HG03095 (cell line): ENCODE data around the gene C11orf16.
A peak's percentile ranks its signal among the peaks of the same experiment; 100 is the strongest.
"Not testable (repeated sequence)": the region's sequence is repeated elsewhere in the genome, so short reads cannot be mapped to it uniquely, and the experiment has no call there.

ENCODE experiments used
- ATAC-seq: cut with Tn5 transposase; IDR thresholded peaks from one replicate; pipeline ENCODE4 v1.9.1; 2021; ENCODE audit warnings: moderate library complexity; ENCODE audit not compliant: unreplicated experiment

C11orf16 gene

GRCh38 chr11:8932564-8933180, at the start of gene C11orf16:
C11orf16 (minus strand) TSS chr11:8932947; CDS start chr11:8932308, 639 bp downstream.
- no peak for ATAC-seq

- no peak for ATAC-seq
Observed at GRCh38 chr11:8980485-8980884, 47.7 kb upstream of the C11orf16 start.

DNA sequence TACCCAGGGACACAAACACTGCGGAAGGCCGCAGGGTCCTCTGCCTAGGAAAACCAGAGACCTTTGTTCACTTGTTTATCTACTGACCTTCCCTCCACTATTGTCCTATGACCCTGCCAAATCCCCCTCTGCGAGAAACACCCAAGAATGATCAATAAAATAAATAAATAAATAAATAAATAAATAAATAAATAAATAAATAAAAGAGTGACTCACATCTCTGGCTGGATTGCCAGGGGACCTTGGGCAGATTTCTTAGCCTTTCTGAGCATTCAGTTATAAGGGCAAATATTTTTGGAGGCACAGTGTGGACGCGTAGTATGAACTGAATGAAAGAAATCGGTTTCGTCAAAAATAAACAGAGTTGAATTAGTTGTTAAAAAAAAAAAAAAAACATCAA, 46.6 kb upstream of the C11orf16 start:
- not testable (repeated sequence) for ATAC-seq

DNA sequence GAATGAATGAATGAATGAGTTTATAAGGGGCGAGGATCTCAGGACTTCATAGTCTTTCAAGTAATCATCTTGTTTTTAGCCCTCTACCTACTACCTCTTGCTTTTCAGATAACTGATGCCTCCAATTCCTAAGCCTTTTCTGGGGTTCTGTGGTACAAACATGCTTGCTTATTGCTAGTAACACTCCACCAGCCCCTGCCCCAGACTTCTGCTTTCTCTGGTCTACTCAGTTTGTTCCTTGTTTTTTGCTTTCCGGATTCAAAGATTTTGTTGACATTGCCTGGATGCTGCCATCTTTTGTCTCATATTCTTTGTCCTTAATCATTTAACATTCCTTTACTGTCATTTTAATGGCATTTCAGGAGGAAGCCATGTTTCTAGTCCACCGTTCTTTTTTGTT, 40.4 kb upstream of the C11orf16 start:
- no peak for ATAC-seq

DNA sequence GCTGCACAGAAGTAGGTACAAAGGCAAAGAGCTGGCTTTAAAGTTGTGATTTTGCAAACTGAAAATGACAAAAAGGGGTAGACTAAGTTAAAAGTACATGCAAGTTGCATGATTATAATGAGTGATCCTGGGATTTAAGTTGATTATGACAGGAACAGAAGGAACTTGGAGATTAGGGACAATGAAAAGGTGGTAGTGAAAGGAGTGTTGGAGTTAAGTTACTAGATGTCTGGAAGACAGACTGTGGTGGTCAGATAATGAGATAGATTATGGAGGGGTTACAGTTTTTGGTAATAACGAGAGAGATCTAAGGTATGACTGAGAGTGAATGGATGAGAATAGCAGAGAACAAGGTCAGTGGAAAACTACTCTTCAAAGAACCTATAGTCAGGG, 39.2 kb upstream of the C11orf16 start:
- ATAC-seq, result no peak

GRCh38 chr11:8971196-8971923, 38.6 kb upstream of the C11orf16 start:
- no peak for ATAC-seq

- no peak for ATAC-seq
Observed at GRCh38 chr11:8967184-8967583, 34.4 kb upstream of the C11orf16 start.

DNA sequence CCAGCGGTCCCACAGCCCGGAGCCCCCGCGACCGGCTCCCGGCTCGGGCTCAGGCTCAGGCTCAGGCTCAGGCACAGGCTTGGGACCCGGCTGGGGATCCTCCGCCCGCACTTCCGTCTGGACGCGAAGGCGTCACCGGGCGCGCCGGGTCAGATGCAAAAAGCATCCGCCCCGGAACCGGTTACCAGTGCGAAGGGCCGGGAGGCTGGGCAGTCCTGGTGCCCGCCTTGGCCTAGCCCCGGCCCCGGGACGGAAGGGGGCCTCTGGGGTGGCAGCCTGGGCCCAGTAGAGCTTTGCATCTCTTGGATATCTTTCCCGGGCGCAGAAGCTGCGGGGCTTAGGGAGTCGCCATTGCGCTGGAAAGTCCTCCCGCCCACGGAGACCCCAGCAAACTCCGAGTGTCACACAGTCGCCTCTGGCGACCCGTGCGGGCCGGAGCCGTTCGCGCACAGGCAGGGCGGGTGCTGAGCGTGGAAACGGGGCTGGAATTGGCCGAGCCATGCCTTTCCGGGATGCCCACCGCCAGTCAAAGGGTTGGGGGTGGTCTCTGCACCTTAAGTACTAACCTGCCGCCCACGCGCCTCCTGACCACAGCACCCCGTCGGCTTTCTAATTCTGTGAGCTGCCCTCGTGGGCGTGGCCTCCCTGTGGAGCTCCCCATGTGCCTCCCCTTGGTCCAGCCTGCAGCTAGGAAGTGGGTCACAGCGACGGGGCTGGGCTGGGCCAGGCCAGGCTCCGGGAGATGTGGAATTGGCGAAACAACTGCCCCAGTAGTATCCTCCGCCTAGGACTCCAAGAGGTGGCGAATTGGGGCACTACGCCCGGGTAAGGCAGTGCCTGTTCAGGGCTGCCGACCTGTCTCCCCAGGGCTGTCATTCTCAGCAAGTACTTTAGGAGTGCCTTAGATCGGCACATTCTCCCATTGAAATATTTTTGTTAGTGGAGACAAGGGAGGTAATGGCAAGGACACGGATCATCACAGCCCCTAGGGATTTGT, 31.9 kb upstream of the C11orf16 start, which contains the start of gene TMEM9B:
Gene TMEM9B (minus strand): TSS at position 119 of the 997 bp plus-strand sequence. CDS start 129 bp downstream, outside the sequence.
- peak; percentile 84 for ATAC-seq

GRCh38 chr11:8963569-8964323, 31.0 kb upstream of the C11orf16 start:
- ATAC-seq, result peak; percentile 52

DNA sequence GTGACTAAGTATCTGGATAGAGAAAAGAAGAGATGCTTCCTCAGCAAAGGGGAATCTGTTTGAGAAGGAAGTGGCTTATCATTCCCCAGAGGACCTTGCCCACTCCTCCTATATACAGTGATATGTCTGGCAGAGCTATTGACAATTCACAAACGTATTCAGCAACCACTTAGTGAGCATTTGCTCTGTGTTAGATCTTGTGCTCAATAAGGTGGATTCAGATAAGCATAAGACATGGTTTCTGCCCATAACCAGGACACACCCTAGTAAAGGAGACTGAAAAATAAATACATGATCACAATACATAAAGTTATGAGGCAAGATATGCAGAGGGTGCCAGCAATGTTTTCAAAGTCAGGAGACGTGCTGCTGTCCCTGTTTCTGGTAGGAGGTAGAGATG, 30.1 kb upstream of the C11orf16 start:
- ATAC-seq, result no peak

GRCh38 chr11:8961401-8961800, 28.7 kb upstream of the C11orf16 start:
- ATAC-seq, result no peak

DNA sequence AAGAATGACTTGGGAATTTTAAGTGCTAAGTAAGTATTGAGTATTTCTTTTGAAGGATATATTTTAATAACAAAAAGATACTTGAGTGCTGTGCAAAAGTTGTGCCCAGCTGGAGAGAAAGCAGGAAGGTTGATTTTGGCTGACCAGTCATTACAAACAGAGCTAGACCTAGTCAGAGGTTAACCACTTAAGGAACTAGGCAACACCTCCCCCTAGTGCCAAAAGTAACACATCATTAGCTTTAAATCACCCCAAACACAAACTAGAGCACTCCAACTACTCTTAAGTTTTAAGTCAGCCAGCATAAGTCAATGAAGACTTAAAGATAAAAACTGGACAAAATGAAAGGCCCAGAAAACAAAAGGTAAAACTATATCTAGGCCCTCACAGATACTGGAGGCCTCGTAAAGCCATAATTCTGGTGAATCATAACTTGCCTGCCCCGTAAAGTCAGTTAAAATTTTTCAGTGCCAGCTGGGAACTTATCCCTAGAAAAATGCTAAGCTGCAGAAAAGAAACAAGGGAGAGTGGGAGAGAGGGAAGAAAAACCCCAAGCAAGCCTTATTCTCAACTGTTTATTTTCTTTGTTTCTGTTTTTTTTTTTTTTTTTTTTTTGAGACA, 26.9 kb upstream of the C11orf16 start:
- ATAC-seq, result peak; percentile 47

- ATAC-seq, result no peak
Observed at GRCh38 chr11:8956860-8957259, 24.1 kb upstream of the C11orf16 start.

DNA sequence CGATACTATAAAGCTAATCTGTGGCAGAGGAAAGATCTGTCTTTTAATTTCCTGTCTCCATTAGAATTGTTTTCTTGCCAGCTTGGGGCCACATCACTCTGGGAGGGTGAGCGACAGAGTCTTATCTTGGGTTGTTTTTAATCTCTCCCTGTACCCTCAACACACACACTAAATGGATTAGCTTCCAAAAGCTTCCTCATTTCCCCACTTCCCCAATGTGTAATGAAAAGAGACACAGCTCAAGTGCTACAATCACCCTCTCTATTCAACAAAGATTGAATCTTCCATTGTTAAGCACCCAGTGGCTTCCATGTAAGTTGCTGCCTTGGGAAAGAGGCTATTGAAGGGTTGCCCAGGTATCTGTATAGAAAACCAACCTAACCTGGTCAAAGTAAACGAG, 16.1 kb upstream of the C11orf16 start:
- no peak for ATAC-seq

DNA sequence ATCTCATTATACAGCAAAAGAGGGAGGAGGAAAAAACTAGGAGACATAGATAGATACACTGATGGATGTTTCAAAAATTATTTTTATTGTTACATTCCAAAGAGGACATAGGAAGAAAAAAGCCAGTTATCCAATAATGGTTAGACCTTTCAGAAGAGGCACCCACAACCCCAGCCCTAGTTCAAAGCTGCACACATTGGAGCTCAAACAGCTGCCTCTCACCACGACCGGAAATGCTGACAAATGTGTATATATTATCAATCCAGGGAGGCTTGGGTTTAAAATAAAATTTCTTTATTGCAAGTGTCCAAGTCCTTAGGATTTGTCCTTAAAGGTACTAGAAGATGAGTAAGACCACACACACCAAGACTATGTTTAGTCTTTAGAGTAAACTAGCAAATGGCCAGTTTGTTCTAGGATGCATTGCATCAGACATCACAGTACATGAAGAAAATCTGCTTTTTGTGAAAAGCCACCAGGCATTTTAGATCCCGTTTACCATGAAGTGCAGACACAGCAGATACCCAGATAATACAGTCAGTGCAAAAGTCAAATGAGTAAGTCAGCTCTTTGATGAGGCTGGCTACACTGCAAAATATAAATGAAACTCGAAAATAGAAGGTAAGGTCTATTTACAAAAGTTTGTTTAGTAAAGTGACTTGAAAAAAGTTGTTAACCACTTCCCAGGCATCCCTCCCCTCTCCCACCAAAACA, 14.6 kb upstream of the C11orf16 start:
- ATAC-seq, result no peak

- no peak for ATAC-seq
Observed at GRCh38 chr11:8942518-8943066, 9.8 kb upstream of the C11orf16 start, which contains the start of gene ASCL3. ASCL3 (minus strand) TSS chr11:8943016; CDS start chr11:8938161, 4,855 bp downstream.

DNA sequence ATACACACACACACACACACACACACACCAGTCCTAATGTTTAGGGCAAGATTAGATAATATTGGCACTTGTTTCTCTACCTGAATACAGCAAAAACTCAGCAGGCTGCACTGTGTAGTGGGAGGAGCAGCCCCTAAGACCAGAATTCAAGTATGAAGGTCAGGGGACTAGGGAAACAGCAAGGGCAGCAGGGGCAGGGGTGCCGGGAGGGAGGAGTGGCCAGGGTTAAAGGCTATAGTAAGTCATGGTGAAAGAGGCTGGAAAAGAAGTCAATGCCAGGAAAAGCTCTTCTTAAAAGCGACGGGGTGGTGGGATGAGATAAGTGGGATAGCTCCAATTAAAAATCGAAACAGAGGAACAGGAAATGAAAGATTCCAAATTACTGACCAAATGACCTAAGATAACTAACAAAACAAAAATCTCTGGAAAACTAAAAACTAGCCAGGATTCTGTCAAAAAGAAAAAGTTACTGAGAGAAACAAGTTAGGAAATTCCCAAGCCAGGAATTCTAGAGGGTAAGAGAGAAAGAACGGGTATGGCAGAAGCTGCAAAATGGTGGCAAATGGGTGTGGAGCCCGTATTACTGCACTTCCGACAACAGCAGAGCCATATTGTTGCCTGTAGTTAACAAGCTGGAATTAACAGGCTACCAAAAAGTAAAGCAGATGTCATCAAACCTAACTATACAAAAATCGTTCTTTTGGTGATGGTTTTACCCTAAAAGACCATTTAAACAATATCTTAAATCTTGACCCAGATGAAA, 8.8 kb upstream of the C11orf16 start:
- ATAC-seq, result no peak

GRCh38 chr11:8937659-8938058, 4.9 kb upstream of the C11orf16 start:
- ATAC-seq, result no peak
